Spinal cord (tissue), 10 donors: ENCODE data around the gene PILRB. TPM values are rescaled to one million over a fixed set of nuclear protein-coding genes. Genes with fewer than 3 reads are reported as not detected.

Source experiments
- DNase-seq, 6 donors: peaks; one replicate each; pipeline versions ENCODE4 v3.0.0 to v3.0.0-alpha.2; 2013 to 2015; ENCODE audit warnings: low spot score in 6 of 6, low read depth in 4 of 6
- H3K27ac ChIP-seq: one replicate; pipeline ENCODE4 v1.5.1; 2013; ENCODE audit warnings: low read depth, low read length, control low read depth
- H3K27me3 ChIP-seq: one replicate; pipeline ENCODE4 v1.6.1; 2013; ENCODE audit warnings: low read length; ENCODE audit not compliant: control insufficient read depth, insufficient read depth
- H3K36me3 ChIP-seq: one replicate; pipeline ENCODE4 v1.6.1; 2013; ENCODE audit warnings: low read length; ENCODE audit not compliant: control insufficient read depth, insufficient read depth
- H3K4me1 ChIP-seq: one replicate; pipeline ENCODE4 v1.6.1; 2013; ENCODE audit warnings: low read length; ENCODE audit not compliant: control insufficient read depth, insufficient read depth
- H3K4me3 ChIP-seq: one replicate; pipeline ENCODE4 v1.5.1; 2013; ENCODE audit warnings: low read depth, low read length, control low read depth
- H3K9me3 ChIP-seq: one replicate; pipeline ENCODE4 v1.6.1; 2013; ENCODE audit warnings: low read length; ENCODE audit not compliant: control insufficient read depth, insufficient read depth
- WGBS: methylation state at CpG from one replicate; pipeline ENCODE4 v1.1.5; 2013; ENCODE audit warnings: missing lambda C conversion rate; ENCODE audit not compliant: insufficient coverage; 5-methylcytosine and 5-hydroxymethylcytosine counted together
- polyA plus RNA-seq, 2 donors: library from polyadenylated mRNA; unstranded; fragments of 120-200 nt; gene quantifications; one replicate each; pipeline ENCODE4 v1.2.1, GENCODE V29; 2013; ENCODE audit not compliant: insufficient read length in 2 of 2
- total RNA-seq, 2 donors: library from RNA; depleted of rRNA in 1 of 2; stranded (reverse); fragments of 120-200 nt in 1 of 2; fragments of >200 nt in 1 of 2; gene quantifications; one replicate each; pipeline versions ENCODE4 v1.2.3 to v1.2.4, GENCODE V29; 2013 to 2014
- donor health status: healthy.

Gene PILRB
- total and polyA plus RNA-seq, 4 donors: 9.6 to 50.2 (median 32.3) TPM

GRCh38 chr7:100386940-100387339 lies 29.0 kb downstream of the PILRB start:
- no peak overlapping the region for H3K27ac ChIP-seq
- H3K4me1 ChIP-seq: no peaks in the 10 kb centered on the region
- WGBS: no CpG with 5 or more reads among the region's 5 CpGs
- H3K4me3 ChIP-seq: no peak overlapping the region
- H3K36me3 ChIP-seq: peaks cover 3% of the 10 kb centered on the region
- no peak for DNase-seq
- H3K9me3 ChIP-seq: no peaks in the 10 kb centered on the region
- no peaks in the 10 kb centered on the region for H3K27me3 ChIP-seq

GRCh38 chr7:100387695-100388094 lies 29.8 kb downstream of the PILRB start:
- DNase-seq: no peak
- no peak overlapping the region for H3K4me3 ChIP-seq
- no peak overlapping the region for H3K27ac ChIP-seq
- H3K36me3 ChIP-seq: peaks cover 3% of the 10 kb centered on the region
- 100% methylated on average over 1 of the region's 2 CpGs for WGBS
- H3K27me3 ChIP-seq: no peaks in the 10 kb centered on the region
- no peaks in the 10 kb centered on the region for H3K4me1 ChIP-seq
- H3K9me3 ChIP-seq: no peaks in the 10 kb centered on the region

GRCh38 chr7:100389437-100390088 lies 31.6 kb downstream of the PILRB start:
- no peaks in the 10 kb centered on the region for H3K9me3 ChIP-seq
- WGBS: 73% methylated on average over 4 of the region's 9 CpGs
- peaks cover 3% of the 10 kb centered on the region for H3K36me3 ChIP-seq
- H3K27me3 ChIP-seq: no peaks in the 10 kb centered on the region
- H3K27ac ChIP-seq: no peak overlapping the region
- no peak for DNase-seq
- H3K4me1 ChIP-seq: no peaks in the 10 kb centered on the region
- no peak overlapping the region for H3K4me3 ChIP-seq

GRCh38 chr7:100390286-100391009 lies 32.5 kb downstream of the PILRB start:
- no peaks in the 10 kb centered on the region for H3K27me3 ChIP-seq
- no peak overlapping the region for H3K4me3 ChIP-seq
- no peaks in the 10 kb centered on the region for H3K4me1 ChIP-seq
- WGBS: 53% methylated on average over 2 of the region's 3 CpGs
- H3K27ac ChIP-seq: no peak overlapping the region
- no peaks in the 10 kb centered on the region for H3K9me3 ChIP-seq
- DNase-seq: no peak
- peaks cover 3% of the 10 kb centered on the region for H3K36me3 ChIP-seq

- H3K4me3 ChIP-seq: no peak overlapping the region
- 83% methylated on average over 1 of the region's 4 CpGs for WGBS
- H3K27me3 ChIP-seq: no peaks in the 10 kb centered on the region
- no peak for DNase-seq
- no peak overlapping the region for H3K27ac ChIP-seq
- no peaks in the 10 kb centered on the region for H3K4me1 ChIP-seq
- no peaks in the 10 kb centered on the region for H3K9me3 ChIP-seq
- peaks cover 3% of the 10 kb centered on the region for H3K36me3 ChIP-seq
These were observed 35.5 kb downstream of the PILRB start for GRCh38 chr7:100393233-100393905.

GRCh38 chr7:100394077-100394476 lies 36.2 kb downstream of the PILRB start:
- H3K4me1 ChIP-seq: no peaks in the 10 kb centered on the region
- no peak overlapping the region for H3K4me3 ChIP-seq
- no peaks in the 10 kb centered on the region for H3K27me3 ChIP-seq
- H3K36me3 ChIP-seq: peaks cover 3% of the 10 kb centered on the region
- WGBS: no CpG with 5 or more reads among the region's 2 CpGs
- no peak for DNase-seq
- no peaks in the 10 kb centered on the region for H3K9me3 ChIP-seq
- no peak overlapping the region for H3K27ac ChIP-seq

GRCh38 chr7:100396421-100396982 lies 38.6 kb downstream of the PILRB start:
- H3K27ac ChIP-seq: no peak overlapping the region
- no peaks in the 10 kb centered on the region for H3K9me3 ChIP-seq
- DNase-seq: no peak
- peaks cover 5% of the 10 kb centered on the region for H3K4me1 ChIP-seq
- WGBS: 95% methylated on average over 4 of the region's 9 CpGs
- no peak overlapping the region for H3K4me3 ChIP-seq
- H3K36me3 ChIP-seq: peaks cover 4% of the 10 kb centered on the region
- H3K27me3 ChIP-seq: no peaks in the 10 kb centered on the region

- H3K4me3 ChIP-seq: no peak overlapping the region
- H3K4me1 ChIP-seq: peaks cover 5% of the 10 kb centered on the region
- H3K36me3 ChIP-seq: peaks cover 4% of the 10 kb centered on the region
- H3K27ac ChIP-seq: no peak overlapping the region
- DNase-seq: no peak
- H3K27me3 ChIP-seq: no peaks in the 10 kb centered on the region
- H3K9me3 ChIP-seq: no peaks in the 10 kb centered on the region
- 62% methylated on average over 13 of the region's 13 CpGs for WGBS
These were observed 39.6 kb downstream of the PILRB start for GRCh38 chr7:100397315-100398081.

- Histone ChIP-seq H3K27me3 (no peaks in the 10 kb centered on the region), H3K27ac (no peak overlapping the region), H3K9me3 (no peaks in the 10 kb centered on the region), H3K4me3 (no peak overlapping the region), H3K4me1 (peaks cover 5% of the 10 kb centered on the region), H3K36me3 (peaks cover 4% of the 10 kb centered on the region)
- 33% methylated on average over 2 of the region's 2 CpGs for WGBS
- no peak for DNase-seq
These were observed 40.3 kb downstream of the PILRB start for GRCh38 chr7:100398239-100398638.
